ENCODE results near the gene NPY5R. TPM values are rescaled to one million over a fixed set of nuclear protein-coding genes. Genes with fewer than 3 reads are reported as not detected.

NPY5R gene
- total RNA-seq, 1 experiment from 2014 or later = not detected

DNA sequence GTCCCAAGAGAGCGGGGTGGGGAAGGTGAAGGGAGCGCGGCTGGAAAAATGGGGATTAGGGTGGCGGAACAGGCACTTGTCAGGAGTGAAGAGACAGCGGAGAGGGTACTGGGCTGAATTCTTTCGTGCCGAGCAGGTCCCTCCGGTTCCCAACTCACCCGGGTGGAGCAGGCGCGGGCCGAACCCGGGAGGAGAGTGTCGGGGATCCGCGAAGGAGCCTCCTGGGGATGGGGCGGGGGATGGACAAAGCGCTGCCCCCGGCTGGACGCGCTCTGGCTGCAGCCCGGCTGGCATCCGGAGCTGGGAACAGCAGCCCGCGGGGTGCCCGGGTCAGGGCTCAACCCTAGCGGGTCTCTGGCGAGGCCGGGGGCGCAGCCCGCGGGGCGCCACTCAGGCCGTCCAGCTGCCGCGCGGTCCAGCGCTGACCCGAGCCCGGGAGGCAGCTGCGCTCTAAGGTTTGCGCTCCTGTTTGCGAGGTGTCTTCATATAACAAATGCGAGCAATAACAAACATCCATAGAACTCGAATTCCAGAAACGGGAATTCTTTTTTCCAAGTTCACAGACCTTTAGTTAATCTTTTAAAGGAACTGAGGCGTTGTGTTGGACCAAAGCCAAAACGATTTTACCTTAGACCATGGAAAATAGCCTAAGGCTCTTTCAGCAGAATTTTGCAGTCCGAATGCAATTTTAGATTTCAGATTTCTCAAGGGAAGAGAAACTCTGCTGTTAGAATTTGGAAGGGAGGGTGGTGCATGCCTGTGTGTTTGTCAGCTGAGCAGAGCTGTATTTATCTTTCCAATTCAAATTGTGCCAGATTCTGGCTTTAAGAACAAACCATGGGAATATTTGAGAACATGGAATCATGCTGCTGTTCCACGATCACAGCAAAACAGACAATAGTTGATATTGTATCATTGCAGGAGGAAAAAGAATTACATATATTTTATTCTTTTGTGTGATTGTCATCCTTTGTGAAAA is 744 bp downstream of the NPY5R start:
- POLR2A ChIA-PET = no interaction called here
- no peaks in the 10 kb centered on the region for H3K9me3 ChIP-seq (ENCODE audit: control insufficient read depth, insufficient read depth, low read depth, low read length)
- no peaks in the 10 kb centered on the region; the same call in 1 of the 2 replicates for H3K27me3 ChIP-seq (ENCODE audit: control insufficient read depth, insufficient read depth, low read length)
- no TSS peak for BruUV-seq (replicated peaks)
- intact Hi-C loops (cut with micrococcal nuclease; ENCODE audit: unreplicated experiment) = no loop called here
- no peaks in the 10 kb centered on the region for H3K36me3 ChIP-seq (ENCODE audit: control insufficient read depth, insufficient read depth, low read length)
- no peak for DNase-seq (ENCODE audit: low read depth, low spot score)
- TF ChIP-seq TCF7L2 (IDR thresholded peaks at IDR 0.05; ENCODE audit: low read depth, low read length) = no peak
- TF ChIP-seq SIN3A (IDR thresholded peaks at IDR 0.05; ENCODE audit: borderline replicate concordance, insufficient read depth, low read depth, low read length) = no peak
- no peak for TF ChIP-seq POLR2AphosphoS5 (IDR thresholded peaks at IDR 0.05; ENCODE audit: low read depth, low read length)
- TF ChIP-seq CTCF (IDR thresholded peaks at IDR 0.05) = no peak
- TF ChIP-seq, protein P1, sequence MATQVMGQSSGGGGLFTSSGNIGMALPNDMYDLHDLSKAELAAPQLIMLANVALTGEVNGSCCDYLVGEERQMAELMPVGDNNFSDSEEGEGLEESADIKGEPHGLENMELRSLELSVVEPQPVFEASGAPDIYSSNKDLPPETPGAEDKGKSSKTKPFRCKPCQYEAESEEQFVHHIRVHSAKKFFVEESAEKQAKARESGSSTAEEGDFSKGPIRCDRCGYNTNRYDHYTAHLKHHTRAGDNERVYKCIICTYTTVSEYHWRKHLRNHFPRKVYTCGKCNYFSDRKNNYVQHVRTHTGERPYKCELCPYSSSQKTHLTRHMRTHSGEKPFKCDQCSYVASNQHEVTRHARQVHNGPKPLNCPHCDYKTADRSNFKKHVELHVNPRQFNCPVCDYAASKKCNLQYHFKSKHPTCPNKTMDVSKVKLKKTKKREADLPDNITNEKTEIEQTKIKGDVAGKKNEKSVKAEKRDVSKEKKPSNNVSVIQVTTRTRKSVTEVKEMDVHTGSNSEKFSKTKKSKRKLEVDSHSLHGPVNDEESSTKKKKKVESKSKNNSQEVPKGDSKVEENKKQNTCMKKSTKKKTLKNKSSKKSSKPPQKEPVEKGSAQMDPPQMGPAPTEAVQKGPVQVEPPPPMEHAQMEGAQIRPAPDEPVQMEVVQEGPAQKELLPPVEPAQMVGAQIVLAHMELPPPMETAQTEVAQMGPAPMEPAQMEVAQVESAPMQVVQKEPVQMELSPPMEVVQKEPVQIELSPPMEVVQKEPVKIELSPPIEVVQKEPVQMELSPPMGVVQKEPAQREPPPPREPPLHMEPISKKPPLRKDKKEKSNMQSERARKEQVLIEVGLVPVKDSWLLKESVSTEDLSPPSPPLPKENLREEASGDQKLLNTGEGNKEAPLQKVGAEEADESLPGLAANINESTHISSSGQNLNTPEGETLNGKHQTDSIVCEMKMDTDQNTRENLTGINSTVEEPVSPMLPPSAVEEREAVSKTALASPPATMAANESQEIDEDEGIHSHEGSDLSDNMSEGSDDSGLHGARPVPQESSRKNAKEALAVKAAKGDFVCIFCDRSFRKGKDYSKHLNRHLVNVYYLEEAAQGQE (IDR thresholded peaks at IDR 0.05; ENCODE audit: insufficient read depth in 1 of 2, low read depth in 2 of 2, low read length in 1 of 2) = no peak
- no peaks in the 10 kb centered on the region; the same call in 1 of the 2 replicates for H3K4me1 ChIP-seq (ENCODE audit: control insufficient read depth, insufficient read depth, low read length)
- CTCF ChIA-PET = no interaction called here
- peak overlapping the region in 1 of 2 experiments; percentile 14; a peak in 1 of 4 replicates for H3K4me3 ChIP-seq (ENCODE audit: low read depth in 2 of 2, low read length in 2 of 2)
- no peak; the same call in 1 of the 2 replicates for ATAC-seq
- H3K27ac ChIP-seq (ENCODE audit: low read length) = no peak overlapping the region
- in situ Hi-C loops (cut with HindIII; ENCODE audit: low pct_unique_long_range_greater_than_20kb, low sequenced_read_pairs) = no loop called here

- in situ Hi-C loops (cut with HindIII; ENCODE audit: low pct_unique_long_range_greater_than_20kb, low sequenced_read_pairs) (no loop called here), intact Hi-C loops (cut with micrococcal nuclease; ENCODE audit: unreplicated experiment) (no loop called here)
- ATAC-seq (no peak), DNase-seq (ENCODE audit: low read depth, low spot score) (no peak)
- ChIA-PET POLR2A (no interaction called here), CTCF (no interaction called here)
- H3K27ac ChIP-seq (ENCODE audit: low read length) = no peak overlapping the region
- no peaks in the 10 kb centered on the region; the same call in 1 of the 2 replicates for H3K27me3 ChIP-seq (ENCODE audit: control insufficient read depth, insufficient read depth, low read length)
- no peak for TF ChIP-seq SIN3A (IDR thresholded peaks at IDR 0.05; ENCODE audit: borderline replicate concordance, insufficient read depth, low read depth, low read length)
- no peaks in the 10 kb centered on the region for H3K9me3 ChIP-seq (ENCODE audit: control insufficient read depth, insufficient read depth, low read depth, low read length)
- BruUV-seq (replicated peaks) = no TSS peak
- H3K36me3 ChIP-seq (ENCODE audit: control insufficient read depth, insufficient read depth, low read length) = no peaks in the 10 kb centered on the region
- no peak overlapping the region for H3K4me3 ChIP-seq (ENCODE audit: low read depth in 2 of 2, low read length in 2 of 2)
- no peaks in the 10 kb centered on the region for H3K4me1 ChIP-seq (ENCODE audit: control insufficient read depth, insufficient read depth, low read length)
These were observed 7.0 kb downstream of the NPY5R start for GRCh38 chr4:163350672-163351071.

GRCh38 chr4:163353054-163353453 is 9.4 kb downstream of the NPY5R start:
- ATAC-seq (no peak), DNase-seq (ENCODE audit: low read depth, low spot score) (no peak)
- H3K9me3 ChIP-seq (ENCODE audit: control insufficient read depth, insufficient read depth, low read depth, low read length) = no peaks in the 10 kb centered on the region
- no peaks in the 10 kb centered on the region for H3K36me3 ChIP-seq (ENCODE audit: control insufficient read depth, insufficient read depth, low read length)
- no peak overlapping the region for H3K4me3 ChIP-seq (ENCODE audit: low read depth in 2 of 2, low read length in 2 of 2)
- H3K27me3 ChIP-seq (ENCODE audit: control insufficient read depth, insufficient read depth, low read length) = no peaks in the 10 kb centered on the region
- ChIA-PET POLR2A (no interaction called here), CTCF (no interaction called here)
- in situ Hi-C loops (cut with HindIII; ENCODE audit: low pct_unique_long_range_greater_than_20kb, low sequenced_read_pairs) = no loop called here
- no peak overlapping the region for H3K27ac ChIP-seq (ENCODE audit: low read length)
- BruUV-seq (replicated peaks) = no TSS peak
- intact Hi-C loops (cut with micrococcal nuclease; ENCODE audit: unreplicated experiment) = no loop called here
- no peaks in the 10 kb centered on the region for H3K4me1 ChIP-seq (ENCODE audit: control insufficient read depth, insufficient read depth, low read length)
- TF ChIP-seq POLR2AphosphoS5 (IDR thresholded peaks at IDR 0.05; ENCODE audit: low read depth, low read length) = no peak
- no peak for TF ChIP-seq SIN3A (IDR thresholded peaks at IDR 0.05; ENCODE audit: borderline replicate concordance, insufficient read depth, low read depth, low read length)
- no peak for TF ChIP-seq TCF7L2 (IDR thresholded peaks at IDR 0.05; ENCODE audit: low read depth, low read length)
- TF ChIP-seq, protein P1 (IDR thresholded peaks at IDR 0.05; ENCODE audit: insufficient read depth in 1 of 2, low read depth in 2 of 2, low read length in 1 of 2) = no peak
- TF ChIP-seq CTCF (IDR thresholded peaks at IDR 0.05) = no peak

All from Panc1 (cell line).